Tibial nerve (tissue), 4 donors: ENCODE data around the gene TBC1D4. TPM values are rescaled to one million over a fixed set of nuclear protein-coding genes. Genes with fewer than 3 reads are reported as not detected.
A peak's percentile ranks its signal among the peaks of the same experiment; 100 is the strongest.

Experiments
- DNase-seq, 2 donors: peaks; one replicate each; pipeline ENCODE4 v3.0.0-alpha.2; 2019; ENCODE audit warnings: low spot score in 2 of 2
- H3K27ac ChIP-seq, 4 donors: fragments of 200-600 bp; sonication (generic) in 3 of 4; one replicate each; pipeline ENCODE4 v1.5.1; 2017 to 2019; ENCODE audit warnings: mild to moderate bottlenecking in 1 of 4
- H3K27me3 ChIP-seq, 2 donors: fragments of 200-600 bp; sonication (generic) in 1 of 2; one replicate each; pipeline versions ENCODE4 v1.5.1 to v1.6.0; 2017 to 2019
- H3K36me3 ChIP-seq, 3 donors: fragments of 200-600 bp; sonication (generic); one replicate each; pipeline ENCODE4 v1.5.1; 2018 to 2019
- H3K4me1 ChIP-seq, 4 donors: fragments of 200-600 bp; sonication (generic) in 3 of 4; one replicate each; pipeline ENCODE4 v1.5.1; 2017 to 2019
- H3K4me3 ChIP-seq, 4 donors: fragments of 200-600 bp; sonication (generic) in 3 of 4; one replicate each; pipeline ENCODE4 v1.5.1; 2017 to 2019; ENCODE audit warnings: mild to moderate bottlenecking in 1 of 4, moderate library complexity in 1 of 4
- H3K9me3 ChIP-seq, 4 donors: fragments of 200-600 bp; sonication (generic) in 3 of 4; one replicate each; pipeline ENCODE4 v1.5.1; 2017 to 2019
- CTCF ChIP-seq, 5 experiments: fragments of 200-600 bp in 3 of 5; fragments of 450-650 bp in 2 of 5; sonication (generic) in 3 of 5; IDR thresholded peaks; one replicate each; pipeline ENCODE4 v1.5.1; 2016 to 2019; ENCODE audit warnings: antibody characterized with exemption in 5 of 5, mild to moderate bottlenecking in 3 of 5, moderate library complexity in 2 of 5
- EP300 ChIP-seq, 2 donors: sonication (generic); formaldehyde crosslinking; IDR thresholded peaks; one replicate each; pipeline ENCODE4 v1.6.1; 2017; ENCODE audit warnings: antibody characterized with exemption in 2 of 2, mild to moderate bottlenecking in 1 of 2
- POLR2A ChIP-seq, 2 donors: fragments of 450-650 bp; IDR thresholded peaks; one replicate each; pipeline ENCODE4 v1.6.1; 2017; ENCODE audit warnings: antibody characterized with exemption in 2 of 2, mild to moderate bottlenecking in 2 of 2, moderate library complexity in 2 of 2
- WGBS, 2 donors: methylation state at CpG; one replicate each; pipeline ENCODE4 v1.1.5; 2018; 5-methylcytosine and 5-hydroxymethylcytosine counted together
- total RNA-seq, 4 donors: library from RNA; depleted of rRNA; stranded (reverse); fragments of >200 nt; gene quantifications; one replicate each; pipeline ENCODE4 v1.1.0, GENCODE V29; 2016

The TBC1D4 gene
- total RNA-seq, 4 donors from 2014 or later, result 17.7 to 45.4 (median 33.4) TPM

GRCh38 chr13:75414036-75414827, 67.7 kb downstream of the TBC1D4 start:
- no peaks in the 10 kb centered on the region for H3K36me3 ChIP-seq
- H3K27ac ChIP-seq, result peak overlapping the region in 1 of 4 donors; percentile 23
- no peaks in the 10 kb centered on the region for H3K9me3 ChIP-seq
- DNase-seq, result no peak
- WGBS, 2 donors, result 91 to 92% methylated on average over 2 of the region's 2 CpGs
- H3K27me3 ChIP-seq, result no peaks in the 10 kb centered on the region
- TF ChIP-seq POLR2A (IDR thresholded peaks at IDR 0.05), result no peak
- TF ChIP-seq CTCF (IDR thresholded peaks at IDR 0.05), result no peak
- TF ChIP-seq EP300 (IDR thresholded peaks at IDR 0.05), result no peak
- H3K4me3 ChIP-seq, result no peak overlapping the region
- peaks cover 0 to 48% (median 18%) of the 10 kb centered on the region in 4 donors for H3K4me1 ChIP-seq

GRCh38 chr13:75411924-75412537, 69.9 kb downstream of the TBC1D4 start:
- WGBS, 2 donors, result 87 to 88% methylated on average over 4 of the region's 4 CpGs
- Histone ChIP-seq H3K36me3 (no peaks in the 10 kb centered on the region), H3K4me1 (peaks cover 0 to 28% (median 11%) of the 10 kb centered on the region in 4 donors), H3K9me3 (no peaks in the 10 kb centered on the region), H3K4me3 (no peak overlapping the region), H3K27me3 (no peaks in the 10 kb centered on the region), H3K27ac (no peak overlapping the region)
- no peak for DNase-seq
- TF ChIP-seq EP300 (IDR thresholded peaks at IDR 0.05), result no peak
- no peak for TF ChIP-seq POLR2A (IDR thresholded peaks at IDR 0.05)
- no peak for TF ChIP-seq CTCF (IDR thresholded peaks at IDR 0.05)

GRCh38 chr13:75410207-75410606, 71.8 kb downstream of the TBC1D4 start:
- Histone ChIP-seq H3K36me3 (no peaks in the 10 kb centered on the region), H3K4me3 (no peak overlapping the region), H3K27ac (no peak overlapping the region), H3K9me3 (no peaks in the 10 kb centered on the region), H3K27me3 (no peaks in the 10 kb centered on the region), H3K4me1 (peaks cover 0 to 19% (median under 1%) of the 10 kb centered on the region in 4 donors)
- WGBS, 2 donors, result 77 to 80% methylated on average over 7 of the region's 7 CpGs
- no peak for DNase-seq
- no peak for TF ChIP-seq EP300 (IDR thresholded peaks at IDR 0.05)
- no peak for TF ChIP-seq POLR2A (IDR thresholded peaks at IDR 0.05)
- no peak for TF ChIP-seq CTCF (IDR thresholded peaks at IDR 0.05)

GRCh38 chr13:75407998-75408397, 74.0 kb downstream of the TBC1D4 start:
- no peak for DNase-seq
- H3K4me3 ChIP-seq, result no peak overlapping the region
- no peaks in the 10 kb centered on the region for H3K27me3 ChIP-seq
- H3K9me3 ChIP-seq, result no peaks in the 10 kb centered on the region
- peaks cover 0 to 10% (median 0%) of the 10 kb centered on the region in 4 donors for H3K4me1 ChIP-seq
- TF ChIP-seq POLR2A (IDR thresholded peaks at IDR 0.05) (no peak), CTCF (IDR thresholded peaks at IDR 0.05) (no peak), EP300 (IDR thresholded peaks at IDR 0.05) (no peak)
- no peak overlapping the region for H3K27ac ChIP-seq
- H3K36me3 ChIP-seq, result no peaks in the 10 kb centered on the region
- WGBS, 2 donors, result 95% methylated on average over 5 of the region's 5 CpGs

- Histone ChIP-seq H3K9me3 (no peaks in the 10 kb centered on the region), H3K27me3 (no peaks in the 10 kb centered on the region), H3K27ac (no peak overlapping the region), H3K36me3 (no peaks in the 10 kb centered on the region), H3K4me3 (no peak overlapping the region), H3K4me1 (peaks cover 0 to 10% (median 0%) of the 10 kb centered on the region in 4 donors)
- 90 to 97% methylated on average over 4 of the region's 4 CpGs for WGBS, 2 donors
- TF ChIP-seq CTCF (IDR thresholded peaks at IDR 0.05) (no peak), POLR2A (IDR thresholded peaks at IDR 0.05) (no peak), EP300 (IDR thresholded peaks at IDR 0.05) (no peak)
- no peak for DNase-seq
Observed at GRCh38 chr13:75407473-75407872, 74.5 kb downstream of the TBC1D4 start.
